ENCODE data around the gene RALGPS1. TPM values are rescaled to one million over a fixed set of nuclear protein-coding genes. Genes with fewer than 3 reads are reported as not detected.

RALGPS1 gene
- total RNA-seq, 1 experiment from 2014 or later, result 18.6 TPM

GRCh38 chr9:127263664-127264063 is 349.1 kb downstream of the RALGPS1 start:
- Mint-ChIP-seq H3K4me1 (peaks cover 16 to 17% of the 10 kb centered on the region in 2 experiments), H3K9me3 (no peaks in the 10 kb centered on the region), H3K36me3 (ENCODE audit: insufficient read depth in 1 of 3, low read depth in 3 of 3) (peaks cover 0 to under 1% (median 0%) of the 10 kb centered on the region in 3 experiments; a peak in 2 of 7 replicates), H3K4me3 (no peak overlapping the region), H3K27ac (0 out of 7 replicates have a peak overlapping the region, but pooled peaks of 1 of the 3 experiments have one; percentile 29), H3K27me3 (ENCODE audit: low read depth) (no peaks in the 10 kb centered on the region)
- H2BK5ac ChIP-seq (ENCODE audit: insufficient read length, low read length), result no peak overlapping the region
- no peaks in the 10 kb centered on the region for H3K27me3 ChIP-seq (ENCODE audit: insufficient read depth, low read length)
- H3K4me1 ChIP-seq (ENCODE audit: insufficient read depth, low read length), result no peaks in the 10 kb centered on the region; the same call in 1 of the 2 replicates
- H4K5ac ChIP-seq (ENCODE audit: insufficient read length, low read depth, low read length), result no peak overlapping the region
- no peak overlapping the region for H3K9ac ChIP-seq (ENCODE audit: extremely low read depth, insufficient read length, low read length)
- H3K4ac ChIP-seq (ENCODE audit: low read depth, low read length), result no peak overlapping the region
- no peaks in the 10 kb centered on the region for H3K79me2 ChIP-seq (ENCODE audit: insufficient read depth, low read length)
- H3K4me2 ChIP-seq (ENCODE audit: insufficient read depth, insufficient read length, low read length), result no peak overlapping the region
- H2BK12ac ChIP-seq (ENCODE audit: insufficient read length, low read depth, low read length), result no peak overlapping the region
- no peak overlapping the region for H3K18ac ChIP-seq (ENCODE audit: insufficient read length, low read depth, low read length)
- no peak overlapping the region for H2AK5ac ChIP-seq (ENCODE audit: insufficient read length, low read length)
- no peak overlapping the region for H2AFZ ChIP-seq (ENCODE audit: low read length)
- no peak overlapping the region for H2BK20ac ChIP-seq (ENCODE audit: low read depth, low read length, poor library complexity, severe bottlenecking)
- H3K14ac ChIP-seq (ENCODE audit: insufficient read depth, low read length), result no peak overlapping the region
- no peak overlapping the region for H3T11ph ChIP-seq (ENCODE audit: low read length)
- no peak overlapping the region for H3K23ac ChIP-seq (ENCODE audit: insufficient read length, low read depth, low read length)
- H2BK15ac ChIP-seq (ENCODE audit: low read depth, low read length), result no peak overlapping the region
- H2BK120ac ChIP-seq (ENCODE audit: low read depth, low read length, poor library complexity, severe bottlenecking), result no peak overlapping the region
- no peak overlapping the region for H4K91ac ChIP-seq (ENCODE audit: insufficient read length, low read depth, low read length)
- H4K8ac ChIP-seq (replicated peaks; ENCODE audit: insufficient read length, low read depth, low read length), result no peak overlapping the region
- no peak for DNase-seq
- TF ChIP-seq CTCF (conservative IDR thresholded peaks at IDR 0.05), result no peak
- H3K56ac ChIP-seq (ENCODE audit: insufficient read length, low read depth, low read length), result no peak overlapping the region
- H4K20me1 ChIP-seq (ENCODE audit: control insufficient read depth, insufficient read depth, insufficient read length), result no peaks in the 10 kb centered on the region
- no peaks in the 10 kb centered on the region for H3K9me3 ChIP-seq (ENCODE audit: control insufficient read depth, low read depth, low read length)
- H3K79me1 ChIP-seq (ENCODE audit: insufficient read depth, low read depth, low read length, poor library complexity, severe bottlenecking), result no peaks in the 10 kb centered on the region
- no peak overlapping the region for H3K27ac ChIP-seq (ENCODE audit: insufficient read length, low read depth, low read length)
- H3K23me2 ChIP-seq (ENCODE audit: insufficient read length, low read depth, low read length, poor library complexity, severe bottlenecking), result no peaks in the 10 kb centered on the region

All from H9 (cell line).